Suprapubic skin (tissue), 3 donors: Measurements from ENCODE around the gene DAP.

Experiments
- POLR2A ChIP-seq, 2 donors: fragments of 450-650 bp; IDR thresholded peaks; one replicate each; pipeline ENCODE4 v1.6.1; 2017; ENCODE audit warnings: antibody characterized with exemption in 2 of 2, mild to moderate bottlenecking in 2 of 2, moderate library complexity in 2 of 2
- TF ChIP-seq, protein P1 (sequence below), 2 donors: fragments of 200-600 bp in 1 of 2; fragments of 450-650 bp in 1 of 2; sonication (generic) in 1 of 2; IDR thresholded peaks; one replicate each; pipeline ENCODE4 v1.5.1; 2016 to 2019; ENCODE audit warnings: antibody characterized with exemption in 2 of 2, mild to moderate bottlenecking in 1 of 2, moderate library complexity in 1 of 2

DNA sequence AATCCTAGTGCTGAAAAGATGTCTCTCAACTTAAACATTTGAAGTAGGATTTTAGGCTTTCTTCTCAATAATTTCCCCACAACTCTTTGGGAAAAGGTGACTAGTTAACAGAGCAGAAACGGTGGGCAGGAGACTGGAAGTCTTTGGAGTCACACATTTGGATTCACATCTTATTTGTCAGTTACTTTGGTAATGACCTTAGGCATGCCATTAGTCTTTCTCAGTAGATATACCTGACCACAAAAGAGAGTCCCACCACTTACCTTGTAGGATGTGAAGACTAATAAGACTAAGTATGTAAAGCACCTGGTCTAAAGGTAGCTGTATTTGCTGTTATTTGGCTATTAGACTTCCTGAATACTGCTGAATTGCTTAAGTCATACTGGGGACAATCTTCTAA lies 35.4 kb downstream of the DAP start:
- TF ChIP-seq, protein P1, sequence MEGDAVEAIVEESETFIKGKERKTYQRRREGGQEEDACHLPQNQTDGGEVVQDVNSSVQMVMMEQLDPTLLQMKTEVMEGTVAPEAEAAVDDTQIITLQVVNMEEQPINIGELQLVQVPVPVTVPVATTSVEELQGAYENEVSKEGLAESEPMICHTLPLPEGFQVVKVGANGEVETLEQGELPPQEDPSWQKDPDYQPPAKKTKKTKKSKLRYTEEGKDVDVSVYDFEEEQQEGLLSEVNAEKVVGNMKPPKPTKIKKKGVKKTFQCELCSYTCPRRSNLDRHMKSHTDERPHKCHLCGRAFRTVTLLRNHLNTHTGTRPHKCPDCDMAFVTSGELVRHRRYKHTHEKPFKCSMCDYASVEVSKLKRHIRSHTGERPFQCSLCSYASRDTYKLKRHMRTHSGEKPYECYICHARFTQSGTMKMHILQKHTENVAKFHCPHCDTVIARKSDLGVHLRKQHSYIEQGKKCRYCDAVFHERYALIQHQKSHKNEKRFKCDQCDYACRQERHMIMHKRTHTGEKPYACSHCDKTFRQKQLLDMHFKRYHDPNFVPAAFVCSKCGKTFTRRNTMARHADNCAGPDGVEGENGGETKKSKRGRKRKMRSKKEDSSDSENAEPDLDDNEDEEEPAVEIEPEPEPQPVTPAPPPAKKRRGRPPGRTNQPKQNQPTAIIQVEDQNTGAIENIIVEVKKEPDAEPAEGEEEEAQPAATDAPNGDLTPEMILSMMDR (IDR thresholded peaks at IDR 0.05): no peak
- TF ChIP-seq POLR2A (IDR thresholded peaks at IDR 0.05): no peak
